ENCODE data around the gene DACT2. TPM values are rescaled to one million over a fixed set of nuclear protein-coding genes. Genes with fewer than 3 reads are reported as not detected.

DACT2 gene
- total and polyA plus RNA-seq, 10 of the 15 experiments (the other 5 are each of a cell fraction or from before 2014, with no cell fraction given): not detected

GRCh38 chr6:168322966-168323365, 3.4 kb upstream of the DACT2 start (continued):
- TF ChIP-seq NKRF (conservative IDR thresholded peaks at IDR 0.05) (no peak), SMARCA5 (IDR thresholded peaks at IDR 0.05) (no peak), ASH2L (IDR thresholded peaks at IDR 0.05; ENCODE audit: borderline replicate concordance, low read depth) (no peak), E4F1 (IDR thresholded peaks at IDR 0.05; ENCODE audit: borderline replicate concordance, partially characterized antibody) (no peak), ZNF687 (IDR thresholded peaks at IDR 0.05) (no peak)
